Fibroblast of peridontal ligament (primary cell): ENCODE data around the gene RCN1.
"Not testable (repeated sequence)": the region's sequence is repeated elsewhere in the genome, so short reads cannot be mapped to it uniquely, and the experiment has no call there.

ENCODE experiments used
- DNase-seq: peaks from one replicate; pipeline ENCODE4 v3.0.0-alpha.2; 2010; ENCODE audit errors: extremely low read depth

The RCN1 gene

GRCh38 chr11:32079553-32079952, 11.3 kb upstream of the RCN1 start:
- DNase-seq, result no peak

GRCh38 chr11:32080361-32080980, 10.4 kb upstream of the RCN1 start:
- DNase-seq, result no peak

GRCh38 chr11:32081129-32081641, 9.7 kb upstream of the RCN1 start:
- no peak for DNase-seq

DNA sequence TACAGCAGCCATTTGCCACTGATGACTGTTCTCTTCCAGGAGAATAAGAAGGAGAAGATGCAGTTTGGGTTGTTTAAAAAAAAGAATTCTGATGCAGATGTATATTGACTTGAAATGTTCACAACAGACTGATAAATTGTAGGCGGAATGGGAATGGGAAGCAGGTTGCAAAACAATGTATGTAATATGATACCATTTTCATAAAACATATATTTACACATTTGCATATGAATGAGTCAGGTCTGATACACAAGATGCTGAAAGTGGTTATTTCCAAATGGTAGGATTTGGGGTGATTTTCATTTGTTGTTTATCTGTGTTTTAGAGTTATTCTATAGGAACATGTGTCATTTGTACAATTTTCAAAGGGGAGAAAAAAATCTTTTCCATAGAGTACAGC, 9.0 kb upstream of the RCN1 start:
- DNase-seq, result no peak

DNA sequence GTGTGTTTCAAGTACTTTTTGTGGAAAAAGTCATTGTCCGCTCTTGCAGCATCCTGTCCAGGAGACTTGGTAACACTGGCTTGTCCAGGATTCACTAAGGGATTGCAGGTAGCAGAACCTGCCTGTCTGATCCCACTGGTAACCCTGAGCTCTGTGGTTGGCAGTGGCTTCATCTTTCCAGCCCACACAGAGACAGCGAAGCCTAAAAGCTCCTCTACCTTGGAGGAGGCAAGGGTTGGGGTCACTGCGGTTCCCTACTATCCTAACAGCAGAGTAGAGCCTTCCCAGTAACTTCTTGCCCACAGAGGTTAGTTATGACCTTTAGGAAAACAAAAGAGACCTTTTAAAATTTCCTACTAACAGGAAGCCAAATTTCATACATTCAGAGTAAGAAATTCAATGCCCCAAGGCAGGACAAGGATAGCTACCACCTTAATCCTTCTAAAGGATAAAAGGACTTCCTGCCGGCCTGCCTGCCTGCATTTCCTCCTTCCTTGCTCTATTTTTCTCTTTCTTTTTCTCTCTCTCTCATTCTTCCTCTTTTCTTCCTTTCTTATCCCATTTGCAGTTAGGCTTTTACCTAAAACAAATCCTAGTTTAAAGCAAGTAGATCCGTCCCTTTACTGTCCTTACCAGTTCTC, 8.4 kb upstream of the RCN1 start:
- no peak for DNase-seq

- DNase-seq, result peak; percentile 84
Observed at GRCh38 chr11:32087597-32087996, 3.3 kb upstream of the RCN1 start.

- peak; percentile 97 for DNase-seq
Observed at GRCh38 chr11:32088117-32088941, 2.5 kb upstream of the RCN1 start.

DNA sequence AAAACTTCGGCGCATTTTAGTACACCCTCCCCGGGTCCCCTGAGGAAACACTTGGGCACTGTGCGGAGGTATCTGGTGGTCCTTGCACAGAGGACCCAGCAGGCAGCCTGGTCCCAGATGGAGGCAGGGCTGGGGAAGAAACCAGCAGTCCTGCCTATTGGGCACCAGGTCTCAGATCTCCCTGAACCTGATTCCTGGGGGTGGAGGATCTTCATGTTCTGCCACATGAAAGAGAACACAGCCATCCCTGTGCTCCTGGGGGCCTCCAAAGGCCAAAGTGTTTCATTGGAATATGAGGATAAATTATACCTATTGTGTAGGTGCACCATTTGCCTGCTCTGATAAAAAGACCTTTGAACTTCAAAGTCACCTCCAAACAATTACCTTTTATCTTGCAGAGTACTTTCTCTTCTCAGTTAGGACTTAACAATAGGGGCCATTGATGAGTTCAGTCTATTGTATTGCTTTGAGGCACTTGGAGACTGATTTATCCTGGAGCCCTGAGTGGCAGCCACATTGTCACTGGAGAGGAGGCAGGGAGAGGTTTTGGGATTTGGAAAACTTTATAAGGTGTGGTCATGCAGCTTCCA, 1.8 kb downstream of the RCN1 start:
- no peak for DNase-seq

GRCh38 chr11:32094923-32095322, 4.0 kb downstream of the RCN1 start:
- peak; percentile 47 for DNase-seq

DNA sequence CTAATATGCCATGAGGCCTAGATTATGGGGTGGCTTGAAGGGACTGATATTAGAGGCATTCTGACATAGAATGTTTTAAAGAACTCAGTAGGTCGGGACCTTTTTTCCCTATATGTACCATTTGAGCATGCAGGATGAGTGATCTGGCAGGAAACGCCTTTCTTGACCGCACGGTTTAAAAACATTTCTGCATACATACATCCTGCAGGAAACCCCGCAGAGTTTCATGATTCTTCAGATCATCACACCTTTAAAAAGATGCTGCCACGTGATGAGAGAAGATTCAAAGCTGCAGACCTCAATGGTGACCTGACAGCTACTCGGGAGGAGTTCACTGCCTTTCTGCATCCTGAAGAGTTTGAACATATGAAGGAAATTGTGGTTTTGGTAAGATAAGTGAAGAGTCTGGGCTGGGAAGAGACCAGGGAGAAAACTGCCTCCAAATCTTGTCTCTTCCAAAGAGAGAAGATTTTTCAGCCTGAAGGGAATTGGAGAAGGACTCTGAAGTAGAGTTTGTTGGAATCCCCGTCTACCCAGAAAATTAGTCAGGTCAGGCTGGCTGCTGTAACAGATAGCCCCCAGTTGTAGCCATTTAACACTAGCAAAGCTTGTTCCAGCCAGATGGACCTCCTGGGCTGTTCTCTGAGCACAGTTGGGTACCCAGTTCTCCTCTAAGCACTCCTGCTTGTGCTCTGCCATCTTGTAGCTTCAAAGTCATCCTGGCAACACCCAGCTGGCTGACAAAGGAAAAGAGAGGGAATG, 7.4 kb downstream of the RCN1 start:
- DNase-seq, result no peak

- DNase-seq, result no peak
Observed at GRCh38 chr11:32099516-32099915, 8.6 kb downstream of the RCN1 start.

- no peak for DNase-seq
Observed at GRCh38 chr11:32100495-32100894, 9.6 kb downstream of the RCN1 start.

DNA sequence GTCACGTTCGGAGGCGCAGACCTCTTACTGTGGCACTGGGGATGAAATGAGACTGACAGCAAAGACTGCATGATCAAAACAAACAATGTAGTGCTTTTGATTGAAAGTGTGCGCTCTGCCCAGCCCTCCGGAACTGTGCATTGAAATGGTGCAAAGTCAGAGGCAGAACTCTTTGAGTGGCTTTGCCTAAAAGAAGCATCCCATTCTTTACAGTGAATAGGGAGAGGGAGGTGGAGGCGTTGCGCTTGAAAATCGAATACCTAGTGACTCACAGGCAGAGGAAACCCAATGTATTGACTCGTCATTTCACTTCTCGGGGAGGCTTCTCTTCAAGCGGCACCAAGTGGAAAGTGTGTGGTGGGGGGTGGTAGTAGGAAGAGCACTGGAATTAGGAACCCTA, 10.9 kb downstream of the RCN1 start:
- no peak for DNase-seq

DNA sequence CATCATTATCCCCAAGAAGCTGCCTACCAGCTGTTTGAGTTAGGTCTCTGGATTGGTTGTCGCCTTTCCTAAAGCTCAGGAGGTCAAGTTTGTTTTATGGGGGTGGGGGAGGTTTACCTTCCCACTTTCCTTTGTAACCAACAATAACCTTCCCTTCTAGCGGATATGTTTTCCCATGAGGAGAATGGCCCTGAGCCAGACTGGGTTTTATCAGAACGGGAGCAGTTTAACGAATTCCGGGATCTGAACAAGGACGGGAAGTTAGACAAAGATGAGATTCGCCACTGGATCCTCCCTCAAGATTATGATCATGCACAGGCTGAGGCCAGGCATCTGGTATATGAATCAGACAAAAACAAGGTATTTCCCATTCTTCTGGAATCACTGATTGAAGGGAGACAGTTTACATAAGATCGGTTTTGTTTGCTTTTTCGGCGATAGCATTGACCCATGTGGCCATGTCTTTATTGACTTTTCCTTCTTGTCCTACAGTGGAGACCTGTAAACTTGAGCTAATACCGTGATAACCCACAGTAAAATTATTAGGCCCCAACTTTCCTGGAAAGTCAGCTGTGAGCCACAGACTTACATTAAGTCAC, 12.3 kb downstream of the RCN1 start:
- not testable (repeated sequence) for DNase-seq

GRCh38 chr11:32103941-32104340, 13.1 kb downstream of the RCN1 start:
- no peak for DNase-seq

DNA sequence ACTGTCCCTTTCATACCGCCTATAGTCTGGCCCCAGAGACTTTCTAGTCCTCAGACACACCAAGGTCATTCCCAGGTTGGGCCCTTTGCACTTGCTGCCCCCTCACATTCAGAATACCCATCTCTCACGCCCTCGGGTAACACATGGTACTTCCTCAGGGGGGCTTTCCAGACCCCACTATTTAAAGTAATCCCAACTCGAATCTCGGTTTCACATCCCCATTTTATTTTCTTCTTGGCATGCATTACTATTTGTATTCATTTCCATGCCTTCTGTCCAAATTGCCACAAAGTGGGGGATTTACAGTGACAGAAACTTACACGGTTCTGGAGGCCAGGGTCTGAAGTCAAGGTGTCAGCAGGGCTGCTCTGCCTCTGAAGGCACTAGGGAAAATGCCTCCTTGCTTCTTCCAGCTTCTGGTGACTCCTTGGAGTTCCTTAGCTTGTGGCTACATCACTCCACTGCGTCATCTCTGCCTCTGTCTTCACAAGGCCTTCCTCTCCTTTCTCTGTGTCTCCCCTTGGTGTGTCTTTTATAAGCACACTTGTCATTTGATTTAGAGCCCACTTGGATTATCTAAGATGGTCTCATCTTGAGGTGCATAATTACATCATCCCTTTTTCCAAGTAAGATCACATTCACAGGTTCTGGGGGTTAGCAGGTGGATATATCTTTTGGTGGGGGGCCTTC, 15.1 kb downstream of the RCN1 start:
- DNase-seq, result no peak

DNA sequence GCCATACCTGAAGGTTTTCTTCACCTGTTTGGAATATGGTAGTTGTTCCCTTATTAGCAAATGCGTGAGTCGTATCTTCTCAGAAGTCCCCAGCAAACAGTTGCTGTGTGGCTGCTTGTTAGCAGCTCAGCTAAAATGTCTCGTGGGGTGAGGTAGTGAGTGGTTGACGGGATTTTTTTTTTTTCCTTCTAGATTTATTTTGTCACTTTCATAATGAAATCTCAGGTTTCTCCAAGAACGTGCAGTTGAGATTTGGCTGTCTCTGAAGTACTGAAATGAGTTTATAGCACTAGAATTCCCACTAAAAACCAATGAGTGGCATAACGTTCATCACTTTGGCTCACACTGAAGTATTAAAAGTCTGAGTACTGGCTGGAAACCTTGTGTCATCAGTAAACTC, 16.8 kb downstream of the RCN1 start:
- DNase-seq, result no peak

DNA sequence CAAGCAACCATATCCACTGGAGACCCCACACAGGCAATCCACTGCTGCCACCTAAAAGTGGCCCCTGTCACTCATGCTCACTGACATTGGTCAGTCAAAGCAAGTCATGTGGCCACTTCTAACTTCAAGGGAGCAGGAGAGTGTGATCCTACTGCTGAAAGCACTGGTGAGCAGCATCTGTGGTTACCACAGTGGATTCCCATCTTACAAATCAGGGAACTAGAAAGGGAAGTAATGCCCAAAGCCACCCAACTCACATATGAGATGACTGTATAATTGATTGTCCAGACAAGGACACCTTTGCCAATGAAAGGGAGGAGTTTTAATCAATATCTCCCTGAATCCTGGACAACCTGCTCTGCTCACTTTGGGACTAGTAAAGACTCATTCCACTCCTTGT, 17.7 kb downstream of the RCN1 start:
- DNase-seq, result no peak

DNA sequence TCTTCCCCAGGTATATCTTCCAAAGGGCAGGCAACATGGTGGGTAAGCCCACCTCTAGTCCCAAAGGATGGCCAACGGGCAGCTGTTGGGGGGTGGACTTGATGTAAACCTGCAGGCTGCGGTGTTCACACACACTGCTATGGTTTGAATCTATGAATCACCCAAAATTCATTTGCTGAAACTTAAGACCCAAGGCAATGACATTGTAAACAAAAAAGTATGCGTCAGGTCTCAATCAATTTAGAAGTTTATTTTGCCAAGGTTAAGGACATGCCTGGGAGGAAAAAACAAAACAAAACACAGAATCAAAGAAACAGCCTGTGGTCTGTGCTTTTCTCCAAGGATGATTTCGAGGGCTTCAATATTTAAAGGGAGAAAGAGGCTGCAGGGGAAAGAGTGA, 18.3 kb downstream of the RCN1 start:
- DNase-seq, result peak; percentile 89

DNA sequence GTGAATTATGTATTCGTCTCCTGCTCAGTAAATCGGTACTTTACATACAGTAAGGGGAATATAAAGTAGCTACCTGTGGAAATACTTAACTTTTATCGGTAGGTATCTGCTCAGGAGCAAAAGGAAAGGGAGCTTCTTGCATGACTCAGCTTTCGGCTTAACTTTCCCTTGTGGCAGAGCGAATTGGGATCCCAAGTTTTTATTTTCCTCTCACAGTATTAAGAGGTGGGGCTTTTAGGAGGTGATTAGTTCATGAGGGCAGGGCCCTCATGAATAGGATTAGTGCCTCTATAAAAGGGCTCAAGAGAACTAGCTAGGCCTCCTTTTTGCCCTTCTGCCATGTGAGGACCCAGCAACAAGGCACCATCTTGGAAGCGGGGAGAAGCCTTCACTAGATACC, 18.7 kb downstream of the RCN1 start:
- no peak for DNase-seq

- no peak for DNase-seq
Observed at GRCh38 chr11:32110795-32111194, 19.9 kb downstream of the RCN1 start.
